ENCODE data around the gene ALDOB.

The ALDOB gene

DNA sequence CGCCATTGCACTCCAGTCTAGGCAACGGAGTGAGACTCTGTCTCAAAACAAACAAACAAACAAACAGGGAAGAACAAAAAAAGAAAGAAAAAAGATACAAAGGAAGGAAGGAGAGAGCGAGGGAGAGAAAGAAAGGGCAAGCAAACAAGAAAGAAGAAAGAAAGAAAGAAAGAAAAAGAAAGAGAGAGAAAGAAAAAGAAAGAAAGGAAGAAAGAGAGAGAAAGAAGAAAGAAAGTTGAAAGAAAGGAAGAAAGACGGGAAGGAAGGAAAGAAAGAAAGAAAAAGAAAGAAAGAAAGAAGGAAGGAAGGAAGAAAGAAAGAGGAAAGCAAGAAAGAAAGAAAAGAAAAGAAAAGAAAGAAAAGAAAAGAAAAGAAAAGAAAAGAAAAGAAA, 13.1 kb upstream of the ALDOB start:
- no peak overlapping the region for H3K27ac ChIP-seq (ENCODE audit: low read depth, low read length)
- DNase-seq = no peak
- no peak overlapping the region for H4K8ac ChIP-seq (ENCODE audit: low read depth, low read length)
- no peaks in the 10 kb centered on the region for H3K4me1 ChIP-seq (ENCODE audit: control insufficient read depth in 1 of 2, insufficient read depth in 2 of 2, low read length in 2 of 2)
- no peaks in the 10 kb centered on the region for H3K79me1 ChIP-seq (ENCODE audit: low read length)
- no peak overlapping the region for H4K91ac ChIP-seq (ENCODE audit: low read depth, low read length)
- peaks cover 5% of the 10 kb centered on the region for H3K9me3 ChIP-seq (ENCODE audit: insufficient read depth, low read depth, low read length)
- no peak overlapping the region for H3K9ac ChIP-seq (ENCODE audit: low read length)
- H3K79me2 ChIP-seq (ENCODE audit: control insufficient read depth, insufficient read depth, low read length, poor library complexity) = no peaks in the 10 kb centered on the region
- H2BK5ac ChIP-seq (ENCODE audit: low read depth, low read length, poor library complexity) = no peak overlapping the region
- H3K4ac ChIP-seq (ENCODE audit: low read depth, low read length) = no peak overlapping the region
- no peak overlapping the region for H3K14ac ChIP-seq (ENCODE audit: low read length)
- no peak overlapping the region for H2AK5ac ChIP-seq (ENCODE audit: low read length)
- no peaks in the 10 kb centered on the region for H3K36me3 ChIP-seq (ENCODE audit: control insufficient read depth in 1 of 2, insufficient read depth in 2 of 2, low read length in 2 of 2)
- H3K4me2 ChIP-seq (ENCODE audit: low read length) = no peak overlapping the region
- WGBS (ENCODE audit: extremely low coverage, insufficient coverage, insufficient read length) = no CpG with 5 or more reads among the region's 4 CpGs
- no peak overlapping the region for H3K4me3 ChIP-seq (ENCODE audit: low read depth, low read length)
- no peak overlapping the region for H2BK12ac ChIP-seq (ENCODE audit: low read length)
- no peaks in the 10 kb centered on the region for H3K27me3 ChIP-seq (ENCODE audit: insufficient read depth, low read length)
- H4K12ac ChIP-seq (ENCODE audit: low read depth, low read length) = no peak overlapping the region
- H2BK120ac ChIP-seq (ENCODE audit: insufficient read depth, low read length, poor library complexity) = no peak overlapping the region
- H3K18ac ChIP-seq (ENCODE audit: low read length) = no peak overlapping the region
- no peak overlapping the region for H3K23ac ChIP-seq (ENCODE audit: low read length)
- H2AFZ ChIP-seq (ENCODE audit: insufficient read depth, low read length, poor library complexity) = no peak overlapping the region

DNA sequence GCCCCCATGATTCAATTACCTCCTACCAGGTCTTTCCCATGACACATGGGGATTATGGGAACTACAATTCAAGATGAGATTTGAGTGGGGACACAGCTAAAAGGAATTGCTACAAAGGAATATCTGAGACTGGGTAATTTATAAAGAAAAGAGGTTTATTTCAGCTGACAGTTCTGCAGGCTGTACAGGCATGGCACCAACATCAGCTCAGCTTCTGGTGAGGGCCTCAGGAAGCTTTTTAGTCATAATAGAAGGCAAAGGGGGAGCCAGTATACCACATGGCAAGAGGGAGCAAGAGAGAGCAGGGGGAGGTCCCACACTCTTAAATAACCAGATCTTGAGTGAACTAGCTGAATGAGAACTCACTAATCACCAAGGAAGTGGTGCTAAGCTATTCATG, 11.2 kb upstream of the ALDOB start:
- Histone ChIP-seq H3K27me3 (ENCODE audit: insufficient read depth, low read length) (no peaks in the 10 kb centered on the region), H3K4me1 (ENCODE audit: control insufficient read depth in 1 of 2, insufficient read depth in 2 of 2, low read length in 2 of 2) (no peaks in the 10 kb centered on the region), H3K14ac (ENCODE audit: low read length) (no peak overlapping the region), H2BK5ac (ENCODE audit: low read depth, low read length, poor library complexity) (no peak overlapping the region), H2BK12ac (ENCODE audit: low read length) (no peak overlapping the region), H3K9ac (ENCODE audit: low read length) (no peak overlapping the region), H2AK5ac (ENCODE audit: low read length) (no peak overlapping the region), H3K4me3 (ENCODE audit: low read depth, low read length) (no peak overlapping the region), H4K12ac (ENCODE audit: low read depth, low read length) (no peak overlapping the region), H2AFZ (ENCODE audit: insufficient read depth, low read length, poor library complexity) (no peak overlapping the region), H3K27ac (ENCODE audit: low read depth, low read length) (no peak overlapping the region), H3K4ac (ENCODE audit: low read depth, low read length) (no peak overlapping the region), H3K18ac (ENCODE audit: low read length) (no peak overlapping the region), H3K79me1 (ENCODE audit: low read length) (no peaks in the 10 kb centered on the region), H3K4me2 (ENCODE audit: low read length) (no peak overlapping the region), H3K36me3 (ENCODE audit: control insufficient read depth in 1 of 2, insufficient read depth in 2 of 2, low read length in 2 of 2) (no peaks in the 10 kb centered on the region), H2BK120ac (ENCODE audit: insufficient read depth, low read length, poor library complexity) (no peak overlapping the region), H4K8ac (ENCODE audit: low read depth, low read length) (no peak overlapping the region), H4K91ac (ENCODE audit: low read depth, low read length) (no peak overlapping the region), H3K79me2 (ENCODE audit: control insufficient read depth, insufficient read depth, low read length, poor library complexity) (no peaks in the 10 kb centered on the region), H3K23ac (ENCODE audit: low read length) (no peak overlapping the region), H3K9me3 (ENCODE audit: insufficient read depth, low read depth, low read length) (peaks cover 3% of the 10 kb centered on the region)
- DNase-seq = no peak

DNA sequence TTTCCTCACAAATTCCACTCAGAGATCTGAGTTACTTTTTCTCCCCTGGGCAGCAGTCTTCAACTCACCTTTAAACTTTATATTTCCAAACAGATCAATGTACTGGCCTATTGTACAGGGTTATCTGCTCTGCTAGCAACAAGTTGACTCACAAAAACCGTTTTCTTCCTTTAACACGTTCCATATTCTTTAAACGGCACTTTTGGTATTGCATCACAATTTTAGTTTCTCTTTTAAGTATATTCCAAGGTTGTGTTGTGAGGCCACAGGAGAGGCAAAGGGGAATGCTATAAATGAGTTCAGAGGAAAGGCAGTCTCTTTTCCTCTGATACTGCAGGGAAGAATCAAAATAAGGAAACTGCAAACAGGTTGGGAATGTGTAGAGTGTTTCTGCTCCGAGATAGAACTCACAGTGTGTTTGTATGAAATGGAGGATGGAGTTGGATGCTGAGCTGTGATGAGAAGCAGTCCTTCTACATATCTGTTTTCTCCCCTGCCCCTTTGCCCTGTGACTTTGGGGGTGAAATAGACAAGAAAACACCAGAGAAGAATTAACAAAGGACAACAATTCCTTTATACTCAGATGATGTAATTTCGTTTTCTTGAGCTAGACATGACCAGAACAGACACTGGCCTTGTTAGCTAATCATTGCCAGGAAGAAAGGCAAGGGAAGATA, 9.9 kb upstream of the ALDOB start:
- Histone ChIP-seq H3K4me1 (ENCODE audit: control insufficient read depth in 1 of 2, insufficient read depth in 2 of 2, low read length in 2 of 2) (no peaks in the 10 kb centered on the region), H3K14ac (ENCODE audit: low read length) (no peak overlapping the region), H3K4me2 (ENCODE audit: low read length) (no peak overlapping the region), H2BK12ac (ENCODE audit: low read length) (no peak overlapping the region), H3K9ac (ENCODE audit: low read length) (no peak overlapping the region), H3K27ac (ENCODE audit: low read depth, low read length) (no peak overlapping the region), H4K91ac (ENCODE audit: low read depth, low read length) (no peak overlapping the region), H2AK5ac (ENCODE audit: low read length) (no peak overlapping the region), H2BK5ac (ENCODE audit: low read depth, low read length, poor library complexity) (no peak overlapping the region), H3K79me1 (ENCODE audit: low read length) (no peaks in the 10 kb centered on the region), H4K8ac (ENCODE audit: low read depth, low read length) (no peak overlapping the region), H2AFZ (ENCODE audit: insufficient read depth, low read length, poor library complexity) (no peak overlapping the region), H4K12ac (ENCODE audit: low read depth, low read length) (no peak overlapping the region), H3K23ac (ENCODE audit: low read length) (no peak overlapping the region), H2BK120ac (ENCODE audit: insufficient read depth, low read length, poor library complexity) (no peak overlapping the region), H3K9me3 (ENCODE audit: insufficient read depth, low read depth, low read length) (peaks cover 2% of the 10 kb centered on the region), H3K18ac (ENCODE audit: low read length) (no peak overlapping the region), H3K79me2 (ENCODE audit: control insufficient read depth, insufficient read depth, low read length, poor library complexity) (no peaks in the 10 kb centered on the region), H3K36me3 (ENCODE audit: control insufficient read depth in 1 of 2, insufficient read depth in 2 of 2, low read length in 2 of 2) (no peaks in the 10 kb centered on the region), H3K27me3 (ENCODE audit: insufficient read depth, low read length) (no peaks in the 10 kb centered on the region), H3K4ac (ENCODE audit: low read depth, low read length) (no peak overlapping the region), H3K4me3 (ENCODE audit: low read depth, low read length) (no peak overlapping the region)
- no CpG with 5 or more reads among the region's 5 CpGs for WGBS (ENCODE audit: extremely low coverage, insufficient coverage, insufficient read length)
- DNase-seq = no peak

- no CpG with 5 or more reads among the region's 9 CpGs for WGBS (ENCODE audit: extremely low coverage, insufficient coverage, insufficient read length)
- H3K9ac ChIP-seq (ENCODE audit: low read length) = no peak overlapping the region
Measured at GRCh38 chr9:101443364-101443771, 7.8 kb upstream of the ALDOB start.

More at GRCh38 chr9:101443364-101443771, 7.8 kb upstream of the ALDOB start:
- no peak overlapping the region for H3K27ac ChIP-seq (ENCODE audit: low read depth, low read length)
- H3K4me3 ChIP-seq (ENCODE audit: low read depth, low read length) = no peak overlapping the region
- H3K4me2 ChIP-seq (ENCODE audit: low read length) = no peak overlapping the region
- H3K79me2 ChIP-seq (ENCODE audit: control insufficient read depth, insufficient read depth, low read length, poor library complexity) = no peaks in the 10 kb centered on the region
- H3K18ac ChIP-seq (ENCODE audit: low read length) = no peak overlapping the region
- no peak overlapping the region for H2BK5ac ChIP-seq (ENCODE audit: low read depth, low read length, poor library complexity)
- no peaks in the 10 kb centered on the region for H3K79me1 ChIP-seq (ENCODE audit: low read length)
- no peak overlapping the region for H2AFZ ChIP-seq (ENCODE audit: insufficient read depth, low read length, poor library complexity)
- no peak overlapping the region for H4K12ac ChIP-seq (ENCODE audit: low read depth, low read length)
- no peak overlapping the region for H2AK5ac ChIP-seq (ENCODE audit: low read length)
- no peak overlapping the region for H4K91ac ChIP-seq (ENCODE audit: low read depth, low read length)
- H3K27me3 ChIP-seq (ENCODE audit: insufficient read depth, low read length) = no peaks in the 10 kb centered on the region
- H3K23ac ChIP-seq (ENCODE audit: low read length) = no peak overlapping the region
- no peak overlapping the region for H4K8ac ChIP-seq (ENCODE audit: low read depth, low read length)
- DNase-seq = no peak
- no peak overlapping the region for H3K4ac ChIP-seq (ENCODE audit: low read depth, low read length)
- H2BK12ac ChIP-seq (ENCODE audit: low read length) = no peak overlapping the region
- no peaks in the 10 kb centered on the region for H3K4me1 ChIP-seq (ENCODE audit: control insufficient read depth in 1 of 2, insufficient read depth in 2 of 2, low read length in 2 of 2)
- no peak overlapping the region for H2BK120ac ChIP-seq (ENCODE audit: insufficient read depth, low read length, poor library complexity)
- H3K36me3 ChIP-seq (ENCODE audit: control insufficient read depth in 1 of 2, insufficient read depth in 2 of 2, low read length in 2 of 2) = no peaks in the 10 kb centered on the region
- no peak overlapping the region for H3K14ac ChIP-seq (ENCODE audit: low read length)
- H3K9me3 ChIP-seq (ENCODE audit: insufficient read depth, low read depth, low read length) = peaks cover 2% of the 10 kb centered on the region

Data from trophoblast cell (in vitro differentiated cells and primary cell).